GM15510 (cell line): Measurements from ENCODE around the gene OPN1MW.
"Not testable (repeated sequence)": the region's sequence is repeated elsewhere in the genome, so short reads cannot be mapped to it uniquely, and the experiment has no call there.

Source experiments
- POLR2A ChIP-seq: IDR thresholded peaks from 3 replicates; pipeline ENCODE4 v1.6.1; 2011; ENCODE audit warnings: borderline replicate concordance; ENCODE audit not compliant: insufficient read length; ENCODE audit errors: extremely low read depth

The OPN1MW gene

GRCh38 chrX:154182296-154182695, at the start of gene OPN1MW:
TSS of gene OPN1MW (plus strand) at chrX:154182596. CDS start at chrX:154182678, 82 bp downstream.
- TF ChIP-seq POLR2A: not testable (repeated sequence)

GRCh38 chrX:154135458-154136229, 46.8 kb upstream of the OPN1MW start:
- no peak for TF ChIP-seq POLR2A

- no peak for TF ChIP-seq POLR2A
Observed at GRCh38 chrX:154136627-154137161, 45.7 kb upstream of the OPN1MW start.

GRCh38 chrX:154138857-154139256, 43.5 kb upstream of the OPN1MW start:
- no peak for TF ChIP-seq POLR2A

- TF ChIP-seq POLR2A: no peak
Observed at GRCh38 chrX:154140206-154140605, 42.2 kb upstream of the OPN1MW start.

GRCh38 chrX:154140742-154141141, 41.7 kb upstream of the OPN1MW start:
- no peak for TF ChIP-seq POLR2A

GRCh38 chrX:154142386-154142785, 40.0 kb upstream of the OPN1MW start:
- no peak for TF ChIP-seq POLR2A

- TF ChIP-seq POLR2A: no peak
Observed at GRCh38 chrX:154142950-154143745, 39.2 kb upstream of the OPN1MW start.

GRCh38 chrX:154144010-154144409, 38.4 kb upstream of the OPN1MW start, which contains the start of gene OPN1LW:
TSS of gene OPN1LW (plus strand) at chrX:154144243. CDS start at chrX:154144284, 41 bp downstream.
- TF ChIP-seq POLR2A: not testable (repeated sequence)

- TF ChIP-seq POLR2A: not testable (repeated sequence)
Observed at GRCh38 chrX:154219456-154219855, 37.1 kb downstream of the OPN1MW start, which contains the start of gene OPN1MW2. TSS of gene OPN1MW2 (plus strand) at chrX:154219756. CDS start at chrX:154219816, 60 bp downstream.
